ENCODE data around the gene VWF.
A peak's percentile ranks its signal among the peaks of the same experiment; 100 is the strongest.
"Not testable (repeated sequence)": the region's sequence is repeated elsewhere in the genome, so short reads cannot be mapped to it uniquely, and the experiment has no call there.

Gene VWF

GRCh38 chr12:6025703-6026298 lies 98.7 kb downstream of the VWF start:
- DNase-seq, result not testable (repeated sequence)

GRCh38 chr12:6024066-6024465 lies 100.4 kb downstream of the VWF start:
- not testable (repeated sequence) for DNase-seq

- no peak for DNase-seq
Observed at GRCh38 chr12:6020930-6021329, 103.5 kb downstream of the VWF start.

GRCh38 chr12:6020511-6020910 lies 104.0 kb downstream of the VWF start:
- DNase-seq, result not testable (repeated sequence)

- DNase-seq, result not testable (repeated sequence)
Observed at GRCh38 chr12:6019256-6019655, 105.2 kb downstream of the VWF start.

DNA sequence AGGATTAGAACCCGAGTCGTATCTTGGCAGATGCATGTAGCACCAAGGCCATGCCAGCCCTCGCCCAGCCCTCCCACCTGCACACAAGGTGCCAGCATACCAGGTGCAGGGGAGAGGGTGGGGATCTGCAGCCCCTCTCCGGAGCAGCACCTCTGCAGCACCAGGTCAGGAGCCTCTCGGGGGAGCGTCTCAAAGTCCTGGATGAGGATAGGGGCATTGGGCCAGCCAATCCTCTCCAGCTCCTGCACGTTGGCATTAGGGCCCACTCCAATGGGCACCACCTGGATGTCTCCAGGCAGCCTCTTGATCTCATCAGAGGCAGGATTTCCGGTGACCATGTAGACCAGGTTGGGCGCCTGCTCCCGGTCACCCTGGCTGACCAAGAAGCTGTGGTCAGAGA lies 106.2 kb downstream of the VWF start:
- DNase-seq, result no peak

GRCh38 chr12:6016756-6017155 lies 107.7 kb downstream of the VWF start:
- DNase-seq, result no peak

GRCh38 chr12:6016004-6016403 lies 108.5 kb downstream of the VWF start:
- DNase-seq, result not testable (repeated sequence)

- DNase-seq, result not testable (repeated sequence)
Observed at GRCh38 chr12:6015271-6015670, 109.2 kb downstream of the VWF start.

DNA sequence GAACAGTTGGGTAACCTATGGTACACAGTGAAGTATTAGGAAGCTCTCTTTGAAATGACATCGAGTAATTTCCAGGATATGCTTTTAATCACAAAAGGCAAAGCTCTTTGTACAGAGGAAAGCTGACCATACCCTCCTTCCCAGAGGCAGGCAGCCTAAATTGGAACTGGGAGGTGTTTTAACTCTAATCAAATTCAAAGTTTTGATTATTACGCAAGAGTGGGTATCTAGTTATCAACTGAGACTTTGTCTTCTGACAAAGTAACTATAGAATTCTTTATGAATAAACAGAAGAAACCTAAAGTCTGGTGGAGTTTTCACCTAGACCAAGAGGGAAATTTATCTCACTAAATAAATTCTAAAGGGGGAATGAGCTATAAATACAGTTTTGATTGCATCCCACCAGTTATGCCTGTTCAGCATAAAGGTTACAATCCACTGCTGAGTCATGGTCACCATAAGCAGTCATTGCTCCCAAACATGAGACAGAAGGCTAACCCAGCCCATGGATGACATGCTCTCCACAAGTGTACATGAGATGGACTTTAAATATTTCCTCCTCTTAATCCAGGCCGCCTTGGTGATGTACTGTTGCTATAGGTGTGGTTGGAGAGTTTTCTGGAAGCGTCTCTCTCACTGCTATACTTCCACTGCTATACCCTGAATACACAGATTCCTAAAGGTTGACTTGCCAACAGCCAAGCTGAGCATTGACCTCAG lies 113.7 kb downstream of the VWF start:
- DNase-seq, result not testable (repeated sequence)

GRCh38 chr12:5997260-5997659 lies 127.2 kb downstream of the VWF start:
- no peak for DNase-seq

GRCh38 chr12:5996459-5996858 lies 128.0 kb downstream of the VWF start:
- no peak for DNase-seq

DNA sequence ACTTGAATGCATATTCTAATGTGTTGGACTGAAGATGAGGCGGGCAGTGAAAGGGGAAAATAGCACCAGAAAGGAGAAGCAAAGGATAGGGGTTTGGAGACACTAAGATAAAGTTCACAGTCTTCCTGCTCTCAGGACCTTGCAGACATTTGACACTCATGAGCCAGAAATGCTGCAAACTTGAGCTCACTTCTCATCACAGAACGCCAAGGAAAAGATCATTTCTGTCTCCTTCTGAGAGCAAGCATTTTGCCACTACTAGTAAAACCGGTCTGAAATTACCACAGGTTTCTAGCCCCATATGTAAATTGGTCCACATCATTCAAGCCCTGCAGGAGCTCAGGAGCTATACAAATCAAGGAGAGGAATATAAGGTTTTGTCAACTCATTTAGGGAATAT lies 134.8 kb downstream of the VWF start:
- no peak for DNase-seq

DNA sequence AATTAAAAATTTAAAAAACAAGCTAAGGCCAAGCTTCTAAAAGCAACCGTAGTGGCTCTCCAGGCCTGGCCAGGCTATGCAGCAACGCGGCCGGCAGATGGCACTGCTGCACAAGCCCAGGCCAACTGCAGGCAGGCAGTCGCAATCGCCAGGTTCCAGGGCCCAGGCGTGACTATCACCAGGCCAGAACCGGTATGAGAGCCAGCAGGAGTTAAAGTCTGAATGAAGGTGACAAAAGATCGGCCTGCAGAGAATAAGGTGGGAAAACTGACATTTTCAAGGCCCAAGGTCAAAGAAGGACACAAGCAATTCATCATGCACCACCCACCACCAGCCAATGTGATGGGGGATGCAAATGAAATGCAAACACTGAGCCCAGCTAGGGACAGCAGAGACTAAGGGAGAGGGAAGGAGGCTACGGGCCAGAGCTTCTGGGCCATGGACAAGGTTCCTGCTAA lies 135.8 kb downstream of the VWF start:
- peak; percentile 23 for DNase-seq

DNA sequence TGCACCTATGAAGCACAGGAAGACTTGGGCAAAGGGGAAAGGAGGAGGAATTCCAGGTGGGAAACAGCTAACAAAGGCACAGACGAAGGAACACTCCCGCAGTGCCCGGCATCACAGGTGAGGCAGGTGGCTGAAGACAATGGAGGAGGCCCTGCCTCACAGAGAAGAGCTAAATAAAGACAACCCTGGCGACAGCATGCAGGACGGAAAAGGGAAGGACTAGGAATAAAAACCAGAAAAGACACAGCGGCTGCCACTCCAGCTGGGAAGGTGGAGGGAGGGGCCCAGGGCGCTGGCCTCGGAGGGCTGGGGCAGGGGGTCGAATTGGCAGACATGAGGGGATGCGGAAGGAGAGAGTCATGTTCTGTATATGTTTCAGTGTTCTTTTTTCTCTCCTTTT lies 136.4 kb downstream of the VWF start:
- no peak for DNase-seq

- no peak for DNase-seq
Observed at GRCh38 chr12:5987573-5987972, 136.9 kb downstream of the VWF start.

GRCh38 chr12:5985471-5985870 lies 139.0 kb downstream of the VWF start:
- DNase-seq, result no peak

DNA sequence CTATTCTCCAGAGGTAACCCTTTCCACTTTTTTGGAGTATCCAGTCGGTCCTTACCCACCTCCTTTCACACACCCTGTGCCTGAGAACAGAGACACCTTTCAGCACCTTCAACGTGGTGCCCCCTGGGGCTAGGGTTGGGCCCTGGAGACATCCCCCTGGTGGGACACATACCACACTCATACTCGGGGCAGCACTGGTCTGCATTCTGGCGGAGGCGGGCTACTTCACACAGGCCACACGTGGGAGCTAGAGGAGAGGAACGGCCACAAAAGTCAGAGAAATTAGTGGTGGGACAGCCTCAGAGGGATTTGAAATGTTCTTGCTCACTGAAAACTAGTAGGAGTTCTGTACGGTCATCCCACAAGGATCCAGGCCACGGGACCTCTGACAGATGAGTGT lies 139.6 kb downstream of the VWF start:
- DNase-seq, result no peak

DNA sequence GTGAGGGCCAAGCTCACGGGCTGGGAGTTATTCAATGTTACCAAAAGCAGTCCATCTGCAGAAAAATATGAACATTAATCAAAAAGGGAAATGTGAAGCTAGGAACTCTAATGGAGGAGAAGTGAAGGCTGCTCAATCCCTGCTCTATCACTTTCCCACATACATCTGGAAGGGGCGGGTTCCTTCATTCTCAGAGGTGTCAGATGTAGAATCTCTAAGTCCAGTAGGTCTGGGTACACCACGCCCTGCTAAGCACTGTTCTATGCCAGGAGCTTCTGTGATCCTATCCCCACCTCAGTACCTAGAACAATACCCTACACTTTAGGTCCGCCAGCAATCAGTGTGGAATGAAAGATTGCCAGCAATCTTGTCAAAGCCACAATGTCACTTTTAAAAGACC lies 142.4 kb downstream of the VWF start:
- no peak for DNase-seq

- no peak for DNase-seq
Observed at GRCh38 chr12:5977556-5977955, 146.9 kb downstream of the VWF start.

- no peak for DNase-seq
Observed at GRCh38 chr12:5976711-5977110, 147.8 kb downstream of the VWF start.

GRCh38 chr12:5976196-5976595 lies 148.3 kb downstream of the VWF start:
- DNase-seq, result no peak

GRCh38 chr12:5973461-5974115 lies 150.9 kb downstream of the VWF start:
- no peak for DNase-seq

DNA sequence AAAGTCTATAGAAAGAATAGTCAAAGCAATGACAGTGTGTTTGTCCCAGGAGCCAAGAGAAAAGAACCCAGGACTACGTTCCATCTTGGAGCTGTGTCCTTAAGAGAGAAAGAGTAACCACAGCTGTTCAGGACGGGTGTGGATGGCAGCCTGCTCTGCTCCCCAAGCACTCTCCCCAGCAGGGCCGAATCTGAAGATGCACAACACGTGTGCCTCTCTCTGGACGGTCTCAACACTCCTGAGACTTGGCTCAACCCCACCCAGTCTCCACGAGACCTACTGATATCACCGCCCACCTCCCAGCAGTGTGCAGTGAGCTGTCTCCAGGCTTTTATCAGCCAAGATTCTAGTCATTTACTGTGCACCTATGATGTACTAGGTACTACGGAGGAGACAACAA lies 152.1 kb downstream of the VWF start:
- no peak for DNase-seq
